Tibial artery (tissue), 4 donors: Measurements from ENCODE around the gene USP32.
"Not testable (repeated sequence)": the region's sequence is repeated elsewhere in the genome, so short reads cannot be mapped to it uniquely, and the experiment has no call there.

ENCODE experiments used
- DNase-seq, 2 donors: peaks; one replicate each; pipeline ENCODE4 v3.0.0-alpha.2; 2019
- H3K27ac ChIP-seq, 2 donors: fragments of 200-600 bp; sonication (generic) in 1 of 2; 1 replicate in 1 of 2; 2 replicates in 1 of 2; pipeline ENCODE4 v1.5.1; 2018 to 2019; ENCODE audit warnings: mild to moderate bottlenecking in 1 of 2
- H3K27me3 ChIP-seq, 2 donors: fragments of 200-600 bp; sonication (generic) in 1 of 2; one replicate each; pipeline versions ENCODE4 v1.5.1 to v1.6.0; 2016 to 2019
- H3K36me3 ChIP-seq, 3 donors: fragments of 200-600 bp; sonication (generic) in 2 of 3; one replicate each; pipeline ENCODE4 v1.5.1; 2016 to 2019; ENCODE audit warnings: mild to moderate bottlenecking in 2 of 3
- H3K4me1 ChIP-seq, 4 donors: fragments of 200-600 bp; sonication (generic) in 2 of 4; 1 replicate in 3 of 4; 2 replicates in 1 of 4; pipeline ENCODE4 v1.5.1; 2016 to 2019
- H3K4me3 ChIP-seq, 2 donors: fragments of 200-600 bp; sonication (generic) in 1 of 2; 1 replicate in 1 of 2; 2 replicates in 1 of 2; pipeline ENCODE4 v1.5.1; 2018 to 2019; ENCODE audit warnings: mild to moderate bottlenecking in 2 of 2
- H3K9me3 ChIP-seq, 3 donors: fragments of 200-600 bp; sonication (generic) in 1 of 3; one replicate each; pipeline ENCODE4 v1.5.1; 2016 to 2019
- CTCF ChIP-seq, 2 experiments: fragments of 200-600 bp in 1 of 2; fragments of 450-650 bp in 1 of 2; IDR thresholded peaks; one replicate each; pipeline ENCODE4 v1.5.1; 2017 to 2019; ENCODE audit warnings: antibody characterized with exemption in 2 of 2, mild to moderate bottlenecking in 1 of 2, moderate library complexity in 1 of 2
- intact Hi-C: fragments of 100-400 bp; cut with DNase I; formaldehyde crosslinking; loops from one replicate; pipeline ENCODE4 v1.15.0; 2023; ENCODE audit warnings: low total_unique reads

Gene USP32

GRCh38 chr17:60392042-60392844 lies at the start of gene USP32:
Gene USP32, minus strand, starts transcription at chr17:60392133. Its CDS starts 194 bp downstream, at chr17:60391939.
- H3K4me1 ChIP-seq: peaks cover 0 to 42% (median 15%) of the 10 kb centered on the region in 4 donors
- peak; percentile 98 to 99 for DNase-seq
- peak within 1 kb of the TSS; percentile 83 to 96 for H3K4me3 ChIP-seq
- TF ChIP-seq CTCF (IDR thresholded peaks at IDR 0.05): peak; percentile 22 to 45
- H3K27ac ChIP-seq: peak within 1 kb of the TSS; percentile 93 to 96
- H3K27me3 ChIP-seq: no peaks in the 10 kb centered on the region
- H3K36me3 ChIP-seq: no peaks in the 10 kb centered on the region
- intact Hi-C loops: no loop called here
- no peaks in the 10 kb centered on the region for H3K9me3 ChIP-seq

DNA sequence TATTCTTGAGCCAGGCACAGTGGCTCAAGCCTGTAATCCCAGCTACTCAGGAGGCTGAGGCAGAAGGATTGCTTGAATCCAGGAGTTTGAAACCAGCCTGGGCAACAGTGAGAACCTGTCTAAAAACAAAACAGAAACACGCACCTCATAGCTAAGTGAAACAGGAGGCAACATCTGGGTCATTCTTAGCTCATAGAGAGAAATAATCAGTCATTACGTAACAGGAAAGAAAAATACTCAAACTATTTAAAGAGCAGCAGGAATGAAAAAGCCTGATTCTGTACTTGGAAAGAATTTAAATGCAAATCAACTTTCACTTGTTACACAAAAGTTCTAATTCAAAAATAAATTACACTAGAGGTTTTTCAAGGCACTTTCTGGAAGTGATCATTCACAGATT lies 47.6 kb upstream of the USP32 start:
- no peak overlapping the region for H3K4me3 ChIP-seq
- DNase-seq: no peak
- H3K27ac ChIP-seq: no peak overlapping the region
- intact Hi-C loops: loop anchor here (10.0 kb wide), 1 partner anchor 295 kb away; the partner anchor contains the start of gene CA4
- no peaks in the 10 kb centered on the region for H3K27me3 ChIP-seq
- no peaks in the 10 kb centered on the region for H3K36me3 ChIP-seq
- peaks cover 0 to 6% (median 2%) of the 10 kb centered on the region in 4 donors for H3K4me1 ChIP-seq
- no peak for TF ChIP-seq CTCF (IDR thresholded peaks at IDR 0.05)
- no peaks in the 10 kb centered on the region for H3K9me3 ChIP-seq

GRCh38 chr17:60436676-60437075 lies 44.7 kb upstream of the USP32 start:
- no peak for TF ChIP-seq CTCF (IDR thresholded peaks at IDR 0.05)
- Histone ChIP-seq H3K4me1 (peaks cover 0 to 6% (median 2%) of the 10 kb centered on the region in 4 donors), H3K36me3 (no peaks in the 10 kb centered on the region), H3K27ac (no peak overlapping the region), H3K4me3 (no peak overlapping the region), H3K9me3 (no peaks in the 10 kb centered on the region), H3K27me3 (no peaks in the 10 kb centered on the region)
- intact Hi-C loops: loop anchor here (10.0 kb wide), 1 partner anchor 292 kb away; the partner anchor contains the start of gene CA4
- no peak for DNase-seq

DNA sequence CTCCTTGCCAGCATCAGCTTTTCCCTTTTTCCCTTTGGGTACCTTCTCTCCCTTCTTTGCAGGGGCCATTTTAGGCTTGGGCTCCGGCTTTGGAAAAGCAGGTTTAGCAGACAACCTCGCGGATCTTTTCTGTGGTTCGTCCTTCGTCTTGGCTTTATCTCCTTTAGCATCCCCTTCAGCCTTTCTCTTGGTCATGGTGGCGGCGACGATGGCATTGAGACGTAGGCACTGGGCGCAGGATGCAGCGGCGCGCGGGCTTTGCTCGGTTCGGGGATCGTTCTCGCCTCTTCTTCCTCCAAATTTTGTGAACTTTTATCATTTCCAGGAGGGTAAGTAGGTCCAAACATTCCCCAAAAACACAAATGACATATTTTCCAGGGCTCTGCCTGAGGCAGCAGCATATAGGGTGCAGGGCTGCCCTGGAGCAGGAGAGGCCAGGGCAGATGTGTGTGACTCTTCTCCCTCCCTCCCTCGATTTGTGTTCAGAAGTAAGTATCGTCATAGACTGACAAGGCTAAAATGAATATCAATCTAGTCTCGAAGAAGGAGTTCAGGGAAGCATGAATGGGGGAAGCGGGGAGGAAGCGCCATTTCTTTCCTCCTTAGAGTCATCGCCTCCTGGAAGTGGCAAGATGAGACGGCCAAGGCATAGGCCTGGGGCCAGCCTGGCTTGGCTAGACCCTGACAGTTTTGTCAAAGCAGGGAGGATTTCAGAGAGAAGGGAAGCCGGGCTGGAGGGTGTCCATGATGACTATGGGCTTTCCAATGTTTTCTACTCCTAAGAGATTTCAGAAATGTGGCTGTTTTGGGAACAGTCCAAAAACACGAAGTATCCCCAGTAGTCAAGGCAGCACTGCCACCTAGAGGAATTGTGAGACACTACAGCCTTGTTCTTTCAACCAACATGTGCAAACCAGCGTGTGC lies 43.6 kb upstream of the USP32 start:
- H3K4me1 ChIP-seq: peaks cover 0 to 6% (median 2%) of the 10 kb centered on the region in 4 donors
- H3K9me3 ChIP-seq: no peaks in the 10 kb centered on the region
- peak; percentile 80 to 83 for DNase-seq
- H3K27ac ChIP-seq: peak overlapping the region in 1 of 2 donors; percentile 10
- H3K4me3 ChIP-seq: no peak overlapping the region
- no peaks in the 10 kb centered on the region for H3K27me3 ChIP-seq
- no peaks in the 10 kb centered on the region for H3K36me3 ChIP-seq
- intact Hi-C loops: loop anchor here (10.0 kb wide), 1 partner anchor 291 kb away; the partner anchor contains the start of gene CA4
- peak; percentile 90 to 95 for TF ChIP-seq CTCF (IDR thresholded peaks at IDR 0.05)

DNA sequence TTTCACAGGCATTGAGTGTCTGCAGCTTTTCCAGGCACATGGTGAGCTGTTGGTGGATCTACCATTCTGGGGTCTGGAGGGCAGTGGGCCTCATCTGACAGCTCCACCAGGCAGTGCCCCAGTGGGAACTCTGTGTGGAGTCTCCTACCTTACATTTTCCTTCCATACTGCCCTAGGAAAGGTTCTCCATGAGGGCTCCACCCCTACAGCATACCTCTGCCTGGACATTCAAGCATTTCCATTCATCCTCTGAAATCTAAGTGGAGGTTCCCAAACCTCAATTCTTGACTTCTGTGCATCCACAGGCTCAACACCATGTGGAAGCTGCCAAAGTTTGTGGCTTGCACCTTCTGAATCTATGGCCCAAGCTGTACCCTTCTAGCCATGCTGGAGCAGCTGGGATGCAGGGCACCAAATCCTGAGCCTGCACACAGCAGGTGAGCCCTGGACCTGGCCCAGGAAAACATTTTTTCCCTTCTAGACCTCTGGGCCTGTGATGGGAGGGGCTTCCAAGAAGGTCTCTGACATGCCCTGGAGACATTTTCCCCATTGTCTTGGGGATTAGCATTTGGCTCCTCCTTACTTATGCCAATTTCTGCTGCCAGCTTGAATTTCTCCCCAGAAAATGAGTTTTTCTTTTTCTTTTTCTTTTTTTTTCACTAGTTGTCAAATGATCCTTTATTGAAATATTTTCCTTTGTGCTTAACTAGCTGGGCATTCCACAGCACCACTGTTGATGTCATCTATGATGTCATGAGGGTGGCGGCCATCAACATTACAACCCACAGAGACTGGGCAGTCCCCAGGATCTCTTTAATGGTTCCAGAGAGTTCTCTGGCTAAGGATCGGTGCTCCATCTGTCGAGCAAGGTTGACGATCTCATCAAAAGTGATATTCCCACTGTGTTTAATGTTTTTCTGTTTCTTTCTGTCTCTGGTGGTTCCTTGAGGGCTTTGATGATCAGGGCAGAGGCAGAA lies 41.4 kb upstream of the USP32 start:
- not testable (repeated sequence) for H3K36me3 ChIP-seq, H3K4me1 ChIP-seq, H3K4me3 ChIP-seq, H3K9me3 ChIP-seq, DNase-seq, H3K27me3 ChIP-seq, H3K27ac ChIP-seq
- intact Hi-C loops: loop anchor here (10.0 kb wide), 1 partner anchor 289 kb away; the partner anchor contains the start of gene CA4

- not testable (repeated sequence) for H3K27me3 ChIP-seq, DNase-seq, H3K4me1 ChIP-seq, H3K4me3 ChIP-seq, H3K27ac ChIP-seq, H3K36me3 ChIP-seq, H3K9me3 ChIP-seq
- intact Hi-C loops: loop anchor here (10.0 kb wide), 1 partner anchor 286 kb away; the partner anchor contains the start of gene CA4
Measured at GRCh38 chr17:60430561-60430960, 38.6 kb upstream of the USP32 start.

GRCh38 chr17:60428491-60428890 lies 36.6 kb upstream of the USP32 start:
- DNase-seq, H3K4me1 ChIP-seq, H3K27ac ChIP-seq, H3K9me3 ChIP-seq, H3K4me3 ChIP-seq, H3K36me3 ChIP-seq, H3K27me3 ChIP-seq: not testable (repeated sequence)
- intact Hi-C loops: loop anchor here (10.0 kb wide), 1 partner anchor 324 kb away; no protein-coding TSS in a partner anchor
